T47D (cell line): ENCODE measurements around the gene KCNH2.

Experiments used
- DNase-seq, 2 experiments: peaks; one replicate each; pipeline versions ENCODE4 v3.0.0 to v3.0.0-alpha.2; 2011 to 2012; ENCODE audit warnings: low read depth in 1 of 2, low spot score in 1 of 2
- JUND ChIP-seq: IDR thresholded peaks from 2 replicates; pipeline ENCODE4 v1.6.1; 2012; ENCODE audit warnings: low read depth
- in situ Hi-C: cut with HindIII; loops from 2 replicates; pipeline ENCODE4 v1.10.0; 2016; ENCODE audit warnings: low sequenced_read_pairs, low pct_unique_long_range_greater_than_20kb

KCNH2 gene

GRCh38 chr7:150996376-150997074 lies 18.4 kb upstream of the KCNH2 start:
- no peak for DNase-seq
- TF ChIP-seq JUND = no peak
- in situ Hi-C loops = no loop called here

- DNase-seq = no peak
- TF ChIP-seq JUND = no peak
- in situ Hi-C loops = no loop called here
Measured at GRCh38 chr7:150994838-150995510, 16.9 kb upstream of the KCNH2 start.

GRCh38 chr7:150994141-150994837 lies 16.2 kb upstream of the KCNH2 start:
- DNase-seq = no peak
- in situ Hi-C loops = no loop called here
- TF ChIP-seq JUND = no peak

GRCh38 chr7:150993511-150993910 lies 15.4 kb upstream of the KCNH2 start:
- DNase-seq = no peak
- TF ChIP-seq JUND = no peak
- in situ Hi-C loops = no loop called here

- peak in 1 of 2 experiments; percentile 47 for DNase-seq
- in situ Hi-C loops = no loop called here
- no peak for TF ChIP-seq JUND
Measured at GRCh38 chr7:150992833-150993302, 14.7 kb upstream of the KCNH2 start.

- TF ChIP-seq JUND = no peak
- in situ Hi-C loops = no loop called here
- no peak for DNase-seq
Measured at GRCh38 chr7:150992051-150992640, 14.0 kb upstream of the KCNH2 start.

GRCh38 chr7:150990416-150991186 lies 12.5 kb upstream of the KCNH2 start, which contains the start of gene NOS3:
TSS of gene NOS3 (plus strand) at chr7:150991017. CDS start at chr7:150993804, 2,787 bp downstream.
- in situ Hi-C loops = no loop called here
- no peak for DNase-seq
- TF ChIP-seq JUND = no peak

GRCh38 chr7:150989456-150989855 lies 11.3 kb upstream of the KCNH2 start:
- in situ Hi-C loops = no loop called here
- no peak for TF ChIP-seq JUND
- no peak for DNase-seq

- in situ Hi-C loops = no loop called here
- DNase-seq = no peak
- TF ChIP-seq JUND = no peak
Measured at GRCh38 chr7:150988230-150989226, 10.4 kb upstream of the KCNH2 start.

GRCh38 chr7:150986556-150986955 lies 8.4 kb upstream of the KCNH2 start:
- TF ChIP-seq JUND = no peak
- no peak for DNase-seq
- in situ Hi-C loops = no loop called here

- peak in 1 of 2 experiments; percentile 66 for DNase-seq
- TF ChIP-seq JUND = no peak
- in situ Hi-C loops = no loop called here
Measured at GRCh38 chr7:150986099-150986512, 8.0 kb upstream of the KCNH2 start.
